ENCODE measurements around the gene VDAC1. TPM values are rescaled to one million over a fixed set of nuclear protein-coding genes. Genes with fewer than 3 reads are reported as not detected.

The VDAC1 gene
- total and polyA plus RNA-seq, 10 of the 15 experiments (the other 5 are each of a cell fraction or from before 2014, with no cell fraction given): 245 to 488 (median 349) TPM

- TF ChIP-seq, protein P1, sequence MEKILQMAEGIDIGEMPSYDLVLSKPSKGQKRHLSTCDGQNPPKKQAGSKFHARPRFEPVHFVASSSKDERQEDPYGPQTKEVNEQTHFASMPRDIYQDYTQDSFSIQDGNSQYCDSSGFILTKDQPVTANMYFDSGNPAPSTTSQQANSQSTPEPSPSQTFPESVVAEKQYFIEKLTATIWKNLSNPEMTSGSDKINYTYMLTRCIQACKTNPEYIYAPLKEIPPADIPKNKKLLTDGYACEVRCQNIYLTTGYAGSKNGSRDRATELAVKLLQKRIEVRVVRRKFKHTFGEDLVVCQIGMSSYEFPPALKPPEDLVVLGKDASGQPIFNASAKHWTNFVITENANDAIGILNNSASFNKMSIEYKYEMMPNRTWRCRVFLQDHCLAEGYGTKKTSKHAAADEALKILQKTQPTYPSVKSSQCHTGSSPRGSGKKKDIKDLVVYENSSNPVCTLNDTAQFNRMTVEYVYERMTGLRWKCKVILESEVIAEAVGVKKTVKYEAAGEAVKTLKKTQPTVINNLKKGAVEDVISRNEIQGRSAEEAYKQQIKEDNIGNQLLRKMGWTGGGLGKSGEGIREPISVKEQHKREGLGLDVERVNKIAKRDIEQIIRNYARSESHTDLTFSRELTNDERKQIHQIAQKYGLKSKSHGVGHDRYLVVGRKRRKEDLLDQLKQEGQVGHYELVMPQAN (conservative IDR thresholded peaks at IDR 0.05): no peak
- TF ChIP-seq EP300 (IDR thresholded peaks at IDR 0.05; ENCODE audit: borderline replicate concordance in 1 of 2, control insufficient read depth in 1 of 2, low read depth in 2 of 2, low read length in 2 of 2): peak in 1 of 2 experiments; percentile 12; a peak in 1 of 4 replicates
- no peak for TF ChIP-seq NR2C2 (IDR thresholded peaks at IDR 0.05; ENCODE audit: borderline replicate concordance, control insufficient read depth, insufficient read length, low read depth)
- peak in 1 of 2 experiments; percentile 63 for TF ChIP-seq IKZF2 (IDR thresholded peaks at IDR 0.05)
- TF ChIP-seq BACH1 (IDR thresholded peaks at IDR 0.05; ENCODE audit: borderline replicate concordance): no peak
- no peak for TF ChIP-seq BRCA1 (IDR thresholded peaks at IDR 0.05; ENCODE audit: low read depth, low read length)
- 0 out of 2 replicates have a peak, but pooled peaks have one; percentile 59 for TF ChIP-seq SMAD5 (IDR thresholded peaks at IDR 0.05; ENCODE audit: low read depth)
- TF ChIP-seq TCF7 (IDR thresholded peaks at IDR 0.05; ENCODE audit: borderline replicate concordance): no peak
- TF ChIP-seq TARDBP (IDR thresholded peaks at IDR 0.05; ENCODE audit: borderline replicate concordance): no peak
- TF ChIP-seq SMAD1 (IDR thresholded peaks at IDR 0.05; ENCODE audit: low read depth, partially characterized antibody): no peak
- no peak for TF ChIP-seq KDM1A (IDR thresholded peaks at IDR 0.05; ENCODE audit: borderline replicate concordance)
- TF ChIP-seq LARP7 (IDR thresholded peaks at IDR 0.05): no peak
- no peak for TF ChIP-seq ELK1 (IDR thresholded peaks at IDR 0.05; ENCODE audit: low read depth, low read length)
- no peak for TF ChIP-seq HCFC1 (IDR thresholded peaks at IDR 0.05; ENCODE audit: low read length)
- TF ChIP-seq, protein P2, sequence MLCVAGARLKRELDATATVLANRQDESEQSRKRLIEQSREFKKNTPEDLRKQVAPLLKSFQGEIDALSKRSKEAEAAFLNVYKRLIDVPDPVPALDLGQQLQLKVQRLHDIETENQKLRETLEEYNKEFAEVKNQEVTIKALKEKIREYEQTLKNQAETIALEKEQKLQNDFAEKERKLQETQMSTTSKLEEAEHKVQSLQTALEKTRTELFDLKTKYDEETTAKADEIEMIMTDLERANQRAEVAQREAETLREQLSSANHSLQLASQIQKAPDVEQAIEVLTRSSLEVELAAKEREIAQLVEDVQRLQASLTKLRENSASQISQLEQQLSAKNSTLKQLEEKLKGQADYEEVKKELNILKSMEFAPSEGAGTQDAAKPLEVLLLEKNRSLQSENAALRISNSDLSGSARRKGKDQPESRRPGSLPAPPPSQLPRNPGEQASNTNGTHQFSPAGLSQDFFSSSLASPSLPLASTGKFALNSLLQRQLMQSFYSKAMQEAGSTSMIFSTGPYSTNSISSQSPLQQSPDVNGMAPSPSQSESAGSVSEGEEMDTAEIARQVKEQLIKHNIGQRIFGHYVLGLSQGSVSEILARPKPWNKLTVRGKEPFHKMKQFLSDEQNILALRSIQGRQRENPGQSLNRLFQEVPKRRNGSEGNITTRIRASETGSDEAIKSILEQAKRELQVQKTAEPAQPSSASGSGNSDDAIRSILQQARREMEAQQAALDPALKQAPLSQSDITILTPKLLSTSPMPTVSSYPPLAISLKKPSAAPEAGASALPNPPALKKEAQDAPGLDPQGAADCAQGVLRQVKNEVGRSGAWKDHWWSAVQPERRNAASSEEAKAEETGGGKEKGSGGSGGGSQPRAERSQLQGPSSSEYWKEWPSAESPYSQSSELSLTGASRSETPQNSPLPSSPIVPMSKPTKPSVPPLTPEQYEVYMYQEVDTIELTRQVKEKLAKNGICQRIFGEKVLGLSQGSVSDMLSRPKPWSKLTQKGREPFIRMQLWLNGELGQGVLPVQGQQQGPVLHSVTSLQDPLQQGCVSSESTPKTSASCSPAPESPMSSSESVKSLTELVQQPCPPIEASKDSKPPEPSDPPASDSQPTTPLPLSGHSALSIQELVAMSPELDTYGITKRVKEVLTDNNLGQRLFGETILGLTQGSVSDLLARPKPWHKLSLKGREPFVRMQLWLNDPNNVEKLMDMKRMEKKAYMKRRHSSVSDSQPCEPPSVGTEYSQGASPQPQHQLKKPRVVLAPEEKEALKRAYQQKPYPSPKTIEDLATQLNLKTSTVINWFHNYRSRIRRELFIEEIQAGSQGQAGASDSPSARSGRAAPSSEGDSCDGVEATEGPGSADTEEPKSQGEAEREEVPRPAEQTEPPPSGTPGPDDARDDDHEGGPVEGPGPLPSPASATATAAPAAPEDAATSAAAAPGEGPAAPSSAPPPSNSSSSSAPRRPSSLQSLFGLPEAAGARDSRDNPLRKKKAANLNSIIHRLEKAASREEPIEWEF (IDR thresholded peaks at IDR 0.05; ENCODE audit: insufficient replicate concordance, low read depth, low read length): no peak
- no peak for TF ChIP-seq BCLAF1 (IDR thresholded peaks at IDR 0.05)
Observed at GRCh38 chr5:133930061-133930812, 74.5 kb downstream of the VDAC1 start (continued).
